ENCODE measurements around the gene ULK4.
"Not testable (repeated sequence)": the region's sequence is repeated elsewhere in the genome, so short reads cannot be mapped to it uniquely, and the experiment has no call there.

Gene ULK4

GRCh38 chr3:41318520-41318919, 643.4 kb downstream of the ULK4 start:
- no peak for DNase-seq (ENCODE audit: low read depth, low spot score)

- DNase-seq (ENCODE audit: low read depth, low spot score): no peak
Measured at GRCh38 chr3:41317718-41318117, 644.2 kb downstream of the ULK4 start.

GRCh38 chr3:41317298-41317697, 644.6 kb downstream of the ULK4 start:
- no peak for DNase-seq (ENCODE audit: low read depth, low spot score)

GRCh38 chr3:41315126-41315525, 646.8 kb downstream of the ULK4 start:
- no peak for DNase-seq (ENCODE audit: low read depth, low spot score)

GRCh38 chr3:41308119-41308518, 653.8 kb downstream of the ULK4 start:
- DNase-seq (ENCODE audit: low read depth, low spot score): no peak

- DNase-seq (ENCODE audit: low read depth, low spot score): no peak
Measured at GRCh38 chr3:41307065-41307464, 654.8 kb downstream of the ULK4 start.

GRCh38 chr3:41304593-41304992, 657.3 kb downstream of the ULK4 start:
- DNase-seq (ENCODE audit: low read depth, low spot score): no peak

GRCh38 chr3:41302295-41302694, 659.6 kb downstream of the ULK4 start:
- DNase-seq (ENCODE audit: low read depth, low spot score): no peak

GRCh38 chr3:41301548-41301947, 660.4 kb downstream of the ULK4 start:
- no peak for DNase-seq (ENCODE audit: low read depth, low spot score)

GRCh38 chr3:41299036-41299435, 662.9 kb downstream of the ULK4 start:
- DNase-seq (ENCODE audit: low read depth, low spot score): no peak

- no peak for DNase-seq (ENCODE audit: low read depth, low spot score)
Measured at GRCh38 chr3:41297750-41298149, 664.2 kb downstream of the ULK4 start.

- no peak for DNase-seq (ENCODE audit: low read depth, low spot score)
Measured at GRCh38 chr3:41296556-41296955, 665.3 kb downstream of the ULK4 start.

GRCh38 chr3:41295740-41296139, 666.2 kb downstream of the ULK4 start:
- no peak for DNase-seq (ENCODE audit: low read depth, low spot score)

- no peak for DNase-seq (ENCODE audit: low read depth, low spot score)
Measured at GRCh38 chr3:41293169-41293681, 668.7 kb downstream of the ULK4 start.

GRCh38 chr3:41290736-41291135, 671.2 kb downstream of the ULK4 start:
- DNase-seq (ENCODE audit: low read depth, low spot score): no peak

- no peak for DNase-seq (ENCODE audit: low read depth, low spot score)
Measured at GRCh38 chr3:41290306-41290705, 671.6 kb downstream of the ULK4 start.

- no peak for DNase-seq (ENCODE audit: low read depth, low spot score)
Measured at GRCh38 chr3:41288785-41289184, 673.1 kb downstream of the ULK4 start.

- no peak for DNase-seq (ENCODE audit: low read depth, low spot score)
Measured at GRCh38 chr3:41286305-41286704, 675.6 kb downstream of the ULK4 start.

- DNase-seq (ENCODE audit: low read depth, low spot score): not testable (repeated sequence)
Measured at GRCh38 chr3:41284934-41285333, 677.0 kb downstream of the ULK4 start.

GRCh38 chr3:41277790-41278465, 684.0 kb downstream of the ULK4 start:
- DNase-seq (ENCODE audit: low read depth, low spot score): no peak

- no peak for DNase-seq (ENCODE audit: low read depth, low spot score)
Measured at GRCh38 chr3:41276191-41276590, 685.7 kb downstream of the ULK4 start.

- no peak for DNase-seq (ENCODE audit: low read depth, low spot score)
Measured at GRCh38 chr3:41274944-41275668, 686.8 kb downstream of the ULK4 start.

- no peak for DNase-seq (ENCODE audit: low read depth, low spot score)
Measured at GRCh38 chr3:41272667-41273066, 689.2 kb downstream of the ULK4 start.
